Measurements from ENCODE around the gene SEPTIN5.
A peak's percentile ranks its signal among the peaks of the same experiment; 100 is the strongest.
"Not testable (repeated sequence)": the region's sequence is repeated elsewhere in the genome, so short reads cannot be mapped to it uniquely, and the experiment has no call there.

Gene SEPTIN5

DNA sequence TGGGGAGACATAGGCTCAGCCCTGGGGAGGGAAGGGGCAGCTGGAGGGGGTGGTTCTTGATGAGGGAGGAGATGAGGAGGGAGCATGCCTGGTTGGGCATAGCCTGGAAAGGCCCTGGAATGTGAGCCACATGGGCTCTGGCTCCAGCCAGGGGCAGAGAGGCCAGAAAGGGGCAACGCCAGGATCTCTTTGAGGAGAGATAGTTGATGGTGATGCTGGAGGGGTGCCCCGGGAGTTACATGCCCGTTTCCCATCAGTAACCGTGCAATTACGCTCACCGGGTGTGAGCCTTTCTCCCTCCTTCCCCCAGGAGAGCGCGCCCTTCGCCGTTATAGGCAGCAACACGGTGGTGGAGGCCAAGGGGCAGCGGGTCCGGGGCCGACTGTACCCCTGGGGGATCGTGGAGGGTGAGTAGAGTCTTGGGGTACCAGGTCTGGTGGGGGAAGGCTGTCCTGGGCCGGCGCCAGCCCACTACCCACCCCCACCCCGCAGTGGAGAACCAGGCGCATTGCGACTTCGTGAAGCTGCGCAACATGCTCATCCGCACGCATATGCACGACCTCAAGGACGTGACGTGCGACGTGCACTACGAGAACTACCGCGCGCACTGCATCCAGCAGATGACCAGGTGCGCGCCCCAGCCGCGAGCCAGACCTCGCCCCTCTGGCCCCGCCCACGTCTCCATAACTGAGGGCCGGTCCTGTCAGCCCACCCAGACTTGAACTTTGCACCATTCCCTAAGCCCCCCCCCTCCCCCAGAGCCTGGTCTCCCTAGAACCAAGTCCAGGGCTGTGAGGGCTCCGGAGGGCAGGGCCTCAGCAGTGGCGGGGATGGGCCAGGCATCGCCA, 7.3 kb downstream of the SEPTIN5 start:
- DNase-seq: no peak

DNA sequence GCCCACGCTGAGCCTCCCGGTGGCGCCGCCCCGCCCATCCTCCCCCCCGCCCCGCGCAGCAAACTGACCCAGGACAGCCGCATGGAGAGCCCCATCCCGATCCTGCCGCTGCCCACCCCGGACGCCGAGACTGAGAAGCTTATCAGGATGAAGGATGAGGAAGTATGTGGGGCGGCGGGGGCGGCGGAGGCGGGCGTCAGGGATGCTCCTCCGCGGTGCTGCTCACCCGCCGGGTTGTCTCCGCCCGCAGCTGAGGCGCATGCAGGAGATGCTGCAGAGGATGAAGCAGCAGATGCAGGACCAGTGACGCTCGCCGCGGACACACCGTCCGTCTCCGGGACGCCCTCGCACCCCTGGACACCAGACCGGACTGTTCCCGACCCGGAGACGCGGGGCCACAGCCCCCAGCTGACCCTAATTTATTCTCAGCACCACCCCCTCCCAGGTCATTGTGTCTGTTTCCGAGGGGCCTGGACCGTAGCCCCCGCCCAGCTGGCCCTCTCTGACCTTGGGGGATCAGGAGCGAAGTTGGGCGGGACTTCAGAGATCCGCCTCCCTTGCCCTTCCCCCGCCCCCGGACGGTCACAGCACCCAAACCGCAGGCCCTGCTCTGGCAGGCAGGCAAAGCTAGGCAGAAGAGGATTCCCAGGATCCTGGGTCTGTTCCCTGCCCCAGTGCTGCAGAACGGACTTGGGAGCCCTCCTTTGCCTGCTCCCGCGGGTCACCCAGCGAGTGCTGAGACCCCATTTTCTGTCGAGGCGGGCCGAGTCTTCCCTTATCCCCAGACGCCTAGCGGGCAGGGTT, 8.1 kb downstream of the SEPTIN5 start:
- no peak for DNase-seq

DNA sequence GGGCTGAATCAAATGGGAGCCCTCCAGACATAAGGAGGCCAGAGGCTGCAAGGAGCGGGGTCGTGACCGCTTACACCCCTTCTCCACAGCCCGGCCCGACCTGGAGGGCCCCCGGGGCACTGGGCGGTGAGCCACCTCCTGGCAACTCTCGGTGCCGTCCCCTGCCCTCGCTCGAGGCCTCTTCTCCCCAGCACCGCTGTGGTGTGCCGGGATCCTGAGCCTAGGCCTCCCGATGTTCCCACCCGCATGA, 8.6 kb downstream of the SEPTIN5 start:
- no peak for DNase-seq

DNA sequence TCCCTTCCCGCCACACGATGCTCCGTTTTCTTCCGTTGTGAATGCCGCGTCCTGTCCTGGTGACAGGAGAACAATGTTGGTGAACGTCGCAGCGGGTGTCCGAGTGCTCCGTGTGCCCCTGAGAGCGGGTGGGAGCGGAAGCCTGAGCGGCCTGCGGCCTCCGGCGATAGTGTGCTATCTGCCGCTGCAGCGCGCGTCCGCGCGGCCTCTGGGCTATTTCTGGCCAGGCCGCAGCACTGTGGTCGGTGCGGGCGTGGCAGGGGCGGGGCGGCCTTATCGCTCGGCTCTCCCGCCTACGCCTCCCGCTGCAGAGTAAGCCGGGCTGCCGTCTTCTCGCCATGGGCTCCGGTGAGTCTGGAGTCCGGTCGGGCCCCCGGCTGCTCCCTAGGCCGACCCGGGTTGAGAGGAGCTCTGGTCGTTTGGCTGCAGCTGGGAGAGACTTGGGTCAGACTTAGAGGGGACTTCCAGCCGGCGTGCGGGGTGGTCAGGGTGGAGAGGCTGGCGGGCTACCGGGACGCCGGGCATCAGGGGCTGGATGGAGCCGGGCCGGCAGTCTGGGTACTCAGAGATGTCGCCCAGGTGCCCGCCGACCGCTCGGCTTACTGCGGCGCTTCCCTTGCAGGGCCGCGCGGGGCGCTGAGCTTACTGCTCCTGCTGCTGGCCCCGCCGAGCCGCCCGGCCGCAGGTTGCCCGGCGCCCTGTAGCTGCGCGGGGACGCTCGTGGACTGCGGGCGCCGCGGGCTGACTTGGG, 9.1 kb downstream of the SEPTIN5 start, which contains the start of gene GP1BB:
Gene GP1BB (plus strand): TSS at position 308 of the 751 bp plus-strand sequence. CDS start 31 bp downstream, at position 339.
- peak; percentile 27 for DNase-seq

DNA sequence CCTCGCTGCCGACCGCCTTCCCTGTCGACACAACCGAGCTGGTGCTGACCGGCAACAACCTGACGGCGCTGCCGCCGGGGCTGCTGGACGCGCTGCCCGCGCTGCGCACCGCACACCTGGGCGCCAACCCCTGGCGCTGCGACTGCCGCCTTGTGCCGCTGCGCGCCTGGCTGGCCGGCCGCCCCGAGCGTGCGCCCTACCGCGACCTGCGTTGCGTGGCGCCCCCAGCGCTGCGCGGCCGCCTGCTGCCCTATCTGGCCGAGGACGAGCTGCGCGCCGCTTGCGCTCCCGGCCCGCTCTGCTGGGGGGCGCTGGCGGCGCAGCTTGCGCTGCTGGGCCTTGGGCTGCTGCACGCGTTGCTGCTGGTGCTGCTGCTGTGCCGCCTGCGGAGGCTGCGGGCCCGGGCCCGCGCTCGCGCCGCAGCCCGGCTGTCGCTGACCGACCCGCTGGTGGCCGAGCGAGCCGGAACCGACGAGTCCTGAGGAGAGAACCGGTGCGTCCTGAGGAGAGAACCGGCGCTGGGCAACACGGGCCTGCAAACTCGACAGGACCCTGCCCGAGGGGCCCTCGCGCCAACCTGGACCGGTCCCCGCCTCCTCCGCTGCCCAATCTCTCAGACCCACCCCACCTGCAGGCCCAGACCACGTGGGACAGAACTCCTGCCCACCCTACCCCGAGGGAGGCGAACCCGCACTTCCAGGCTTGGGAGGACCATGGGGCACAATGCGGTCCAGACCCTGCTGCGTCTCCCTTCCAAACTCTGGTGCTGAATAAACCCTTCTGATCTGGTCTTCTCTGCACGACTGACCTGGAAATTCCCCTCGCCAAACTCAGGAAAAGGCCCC, 9.9 kb downstream of the SEPTIN5 start:
- peak; percentile 25 for DNase-seq

DNA sequence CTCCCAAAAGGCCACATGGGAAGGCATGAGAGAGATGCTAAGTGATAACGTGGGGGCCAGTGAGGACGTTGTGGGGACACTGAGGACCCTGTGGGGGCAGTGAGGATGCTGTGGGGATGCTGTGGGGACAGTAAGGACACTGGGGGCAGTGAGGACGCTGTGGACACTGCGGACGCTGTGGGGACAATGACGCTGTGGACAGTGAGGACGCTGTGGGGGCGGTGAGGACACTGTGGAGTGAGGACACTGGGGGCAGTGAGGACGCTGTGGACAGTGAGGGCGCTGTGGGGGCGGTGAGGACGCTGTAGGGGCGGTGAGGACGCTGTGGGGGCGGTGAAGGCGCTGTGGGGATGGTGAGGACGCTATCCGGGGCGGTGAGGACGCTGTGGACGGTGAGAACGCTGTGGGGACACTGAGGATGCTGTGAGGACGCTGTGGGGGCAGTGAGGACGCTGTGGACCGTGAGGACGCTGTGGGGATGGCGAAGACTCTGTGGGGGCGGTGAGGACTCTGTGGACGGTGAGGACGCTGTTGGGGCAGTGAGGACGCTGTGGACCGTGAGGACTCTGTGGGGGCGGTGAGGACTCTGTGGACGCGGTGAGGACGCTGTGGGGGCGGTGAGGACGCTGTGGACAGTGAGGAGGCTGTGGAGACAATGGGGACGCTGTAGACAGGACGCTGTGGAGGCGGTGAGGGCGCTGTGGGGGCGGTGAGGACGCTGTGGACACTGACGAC, 10.8 kb downstream of the SEPTIN5 start:
- DNase-seq: no peak

DNA sequence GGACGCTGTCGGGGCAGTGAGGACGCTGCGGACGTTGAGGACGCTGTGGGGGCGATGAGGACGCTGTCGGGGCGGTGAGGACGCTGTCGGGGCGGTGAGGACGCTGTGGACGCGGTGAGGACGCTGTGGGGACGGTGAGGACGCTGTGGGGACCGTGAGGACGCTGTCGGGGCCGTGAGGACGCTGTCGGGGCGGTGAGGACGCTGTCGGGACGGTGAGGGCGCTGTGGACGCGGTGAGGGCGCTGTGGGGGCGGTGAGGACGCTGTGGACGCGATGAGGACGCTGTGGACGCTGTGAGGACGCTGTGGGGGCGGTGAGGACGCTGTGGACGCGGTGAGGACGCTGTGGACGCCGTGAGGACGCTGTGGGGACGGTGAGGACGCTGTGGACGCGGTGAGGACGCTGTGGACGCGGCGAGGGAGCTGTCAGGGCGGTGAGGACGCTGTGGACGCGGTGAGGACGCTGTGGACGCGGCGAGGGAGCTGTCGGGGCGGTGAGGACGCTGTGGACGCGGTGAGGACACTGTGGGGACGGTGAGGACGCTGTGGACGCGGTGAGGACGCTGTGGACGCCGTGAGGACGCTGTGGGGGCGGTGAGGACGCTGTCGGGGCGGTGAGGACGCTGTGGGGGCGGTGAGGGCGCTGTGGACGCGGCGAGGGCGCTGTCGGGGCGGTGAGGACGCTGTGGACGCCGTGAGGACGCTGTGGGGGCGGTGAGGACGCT, 11.9 kb downstream of the SEPTIN5 start:
- DNase-seq: not testable (repeated sequence)

DNA sequence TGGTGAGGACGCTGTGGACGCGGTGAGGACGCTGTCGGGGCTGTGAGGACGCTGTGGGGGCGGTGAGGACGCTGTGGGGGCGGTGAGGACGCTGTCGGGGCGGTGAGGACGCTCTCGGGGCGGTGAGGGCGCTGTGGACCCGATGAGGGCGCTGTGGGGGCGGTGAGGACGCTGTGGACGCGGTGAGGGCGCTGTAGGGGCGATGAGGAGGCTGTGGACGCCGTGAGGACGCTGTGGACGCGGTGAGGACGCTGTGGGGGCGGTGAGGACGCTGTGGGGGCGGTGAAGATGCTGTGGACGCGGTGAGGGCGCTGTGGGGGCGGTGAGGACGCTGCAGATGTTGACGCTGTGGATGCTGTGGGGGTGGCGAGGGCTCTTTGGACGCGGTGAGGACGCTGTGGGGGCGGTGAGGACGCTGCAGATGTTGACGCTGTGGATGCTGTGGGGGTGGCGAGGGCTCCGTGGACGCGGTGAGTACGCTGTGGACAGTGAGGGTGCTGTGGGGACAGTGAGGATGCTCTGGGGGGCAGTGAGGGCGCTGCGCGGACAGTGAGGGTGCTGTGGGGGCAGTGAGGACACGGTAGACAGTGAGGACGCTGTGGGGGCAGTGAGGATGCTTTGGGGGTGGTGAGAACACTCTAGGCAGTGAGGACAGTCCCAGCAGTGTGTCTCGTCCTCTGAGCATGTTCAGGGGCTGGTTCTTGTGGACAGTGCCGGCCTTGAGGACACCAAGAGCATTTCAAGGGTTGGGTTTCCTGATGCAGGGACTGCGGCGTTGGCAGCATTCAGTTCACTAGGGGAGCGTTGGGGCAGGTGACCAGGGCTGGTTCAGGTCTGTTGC, 13.2 kb downstream of the SEPTIN5 start:
- DNase-seq: no peak

DNA sequence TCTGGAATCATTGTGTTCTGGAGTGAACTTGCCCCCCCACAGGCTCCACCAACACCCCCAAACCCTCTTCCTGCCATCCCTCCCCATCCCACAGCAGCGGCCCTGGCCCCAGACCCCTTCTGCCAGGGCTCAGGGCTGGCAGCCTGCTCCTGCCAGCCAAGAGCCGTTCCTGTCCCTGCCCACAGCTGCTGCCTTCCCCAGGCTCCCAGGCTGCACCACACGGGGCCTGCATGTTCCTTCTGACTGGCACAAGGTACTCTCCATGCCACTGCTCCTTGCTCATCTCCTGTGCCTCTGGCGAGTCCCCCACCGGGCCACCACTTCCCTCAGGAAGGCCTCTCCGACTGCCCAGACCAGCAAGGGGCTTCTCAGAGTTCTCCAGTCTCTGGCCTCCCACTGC, 14.0 kb downstream of the SEPTIN5 start:
- no peak for DNase-seq

DNA sequence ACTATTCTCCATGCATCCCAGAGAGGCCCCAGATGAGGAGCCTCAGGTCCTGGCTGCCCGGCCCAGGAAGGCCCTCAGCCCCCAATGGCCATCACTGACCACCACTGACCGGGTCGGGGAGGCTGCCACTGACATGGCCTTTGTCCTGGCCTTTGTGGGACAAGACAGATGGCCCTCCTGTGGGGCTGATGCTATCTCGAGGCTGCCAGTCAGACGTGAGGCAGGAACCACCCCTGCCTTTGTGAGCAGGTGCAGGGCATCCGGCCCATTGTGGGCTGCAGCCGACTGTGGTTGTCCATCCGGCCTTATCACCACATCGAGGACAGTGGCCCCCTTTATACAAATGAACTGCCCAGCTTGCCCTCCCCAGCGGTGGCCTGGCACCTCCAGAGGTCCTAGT, 14.5 kb downstream of the SEPTIN5 start:
- DNase-seq: no peak

DNA sequence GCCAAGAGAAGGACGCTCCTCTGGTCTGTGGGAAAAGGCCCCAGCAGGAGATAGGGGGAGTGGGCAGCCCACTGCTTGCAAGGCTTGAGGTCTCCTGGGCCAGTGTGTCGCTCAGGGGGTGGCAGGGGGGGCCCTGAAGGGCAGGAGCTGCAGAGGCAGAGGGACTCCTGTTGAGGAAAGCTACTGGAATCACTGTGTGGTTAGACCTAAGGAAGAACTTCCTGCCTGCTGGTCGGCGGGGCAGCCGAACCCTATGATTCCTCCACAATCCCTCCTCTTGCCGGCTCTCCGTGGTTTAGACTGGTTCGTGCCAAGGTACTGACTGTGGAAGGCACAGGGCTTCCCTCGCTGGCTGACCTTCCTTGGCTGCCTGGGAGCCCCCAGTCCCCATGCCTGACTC, 15.2 kb downstream of the SEPTIN5 start:
- DNase-seq: no peak

DNA sequence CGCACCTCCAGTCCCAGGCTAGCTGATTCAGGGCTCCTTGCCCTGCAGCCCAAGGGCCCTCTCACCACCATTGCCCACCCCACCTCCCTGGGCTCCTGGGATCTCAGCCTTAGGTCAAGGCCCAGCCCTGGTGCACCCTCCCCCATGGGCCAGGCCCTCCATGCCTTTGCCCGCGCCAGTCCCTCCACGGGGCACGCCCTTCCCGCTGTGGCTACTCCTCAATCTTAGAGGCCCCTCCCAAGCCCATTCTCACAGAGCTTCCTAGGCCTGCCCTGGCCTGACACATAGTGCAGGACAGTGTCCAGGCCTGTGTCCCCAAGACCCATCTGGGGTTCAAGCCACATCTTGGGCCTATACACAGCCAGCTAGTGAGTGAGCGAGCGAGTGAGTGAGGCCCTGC, 15.9 kb downstream of the SEPTIN5 start:
- DNase-seq: no peak

DNA sequence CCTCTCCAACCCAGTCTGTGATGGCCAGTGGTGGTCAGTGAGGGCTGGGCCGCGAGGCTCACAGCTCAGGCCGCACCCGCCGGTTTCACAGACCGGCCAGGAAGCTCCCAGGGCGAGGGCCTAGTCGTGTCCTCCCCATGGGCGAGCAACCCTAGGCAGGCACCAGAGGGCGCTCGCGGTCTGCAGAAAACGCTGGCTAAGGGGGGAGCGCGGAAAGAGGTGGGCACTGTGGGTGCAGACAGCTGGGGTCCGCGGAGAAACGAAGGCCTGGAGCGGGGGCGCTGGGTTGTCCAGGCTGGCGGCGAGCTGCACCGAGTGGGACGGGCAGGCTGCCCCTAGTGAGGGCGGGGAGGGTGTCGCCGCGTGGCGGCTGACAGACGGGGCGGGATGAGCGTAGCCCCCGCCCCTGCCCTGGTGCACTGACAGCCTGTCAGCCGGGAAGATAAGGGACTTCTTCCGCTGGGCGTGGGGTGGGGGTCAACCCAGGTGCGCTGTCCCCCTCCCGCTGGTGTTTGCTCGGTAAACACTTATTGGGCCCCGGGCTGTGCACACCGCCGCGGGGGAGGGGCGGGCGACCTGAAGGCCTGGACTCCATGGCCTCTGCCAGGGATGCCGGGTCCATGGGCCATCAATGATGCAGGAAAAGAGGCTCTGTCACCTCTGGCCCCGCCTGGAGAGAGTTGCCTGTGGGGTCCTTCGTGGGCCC, 16.5 kb downstream of the SEPTIN5 start:
- peak; percentile 86 for DNase-seq

DNA sequence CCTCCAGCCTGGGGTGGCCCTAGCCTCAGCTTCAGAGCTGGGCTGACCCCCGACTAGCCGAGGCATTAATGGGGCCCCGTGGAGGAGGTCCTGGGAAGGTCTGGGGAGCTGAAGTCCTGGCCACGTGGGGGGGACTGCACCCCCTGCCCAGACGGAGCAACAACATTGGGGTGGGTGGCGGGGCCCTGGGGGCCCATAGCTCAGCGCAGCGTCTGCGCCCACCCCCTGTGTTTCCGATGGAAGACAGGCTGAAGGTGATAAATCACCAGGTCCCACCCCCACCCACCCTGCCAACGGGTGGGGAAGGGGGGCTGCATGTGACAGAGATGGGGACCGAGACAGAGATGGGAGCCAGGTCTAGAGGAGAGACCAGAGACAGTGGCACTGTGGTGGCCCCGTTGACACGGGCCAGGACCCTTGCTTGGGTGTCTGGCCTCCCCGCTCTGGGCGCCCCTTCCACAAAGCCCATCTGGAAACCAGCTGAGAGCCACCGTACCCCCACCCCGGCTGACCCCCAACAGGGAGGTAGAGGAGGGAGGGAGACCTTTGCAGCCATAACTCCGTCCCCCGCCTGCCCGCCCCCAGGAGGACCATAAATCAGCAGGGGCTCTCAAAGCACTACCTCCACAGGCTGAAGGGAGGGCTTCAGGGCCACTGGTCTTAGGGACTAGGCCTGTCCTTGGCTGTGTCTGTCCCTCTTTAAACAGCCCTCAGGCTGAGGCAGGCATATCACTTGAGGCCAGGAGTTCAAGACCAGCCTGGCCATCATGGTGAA, 17.2 kb downstream of the SEPTIN5 start:
- DNase-seq: no peak

DNA sequence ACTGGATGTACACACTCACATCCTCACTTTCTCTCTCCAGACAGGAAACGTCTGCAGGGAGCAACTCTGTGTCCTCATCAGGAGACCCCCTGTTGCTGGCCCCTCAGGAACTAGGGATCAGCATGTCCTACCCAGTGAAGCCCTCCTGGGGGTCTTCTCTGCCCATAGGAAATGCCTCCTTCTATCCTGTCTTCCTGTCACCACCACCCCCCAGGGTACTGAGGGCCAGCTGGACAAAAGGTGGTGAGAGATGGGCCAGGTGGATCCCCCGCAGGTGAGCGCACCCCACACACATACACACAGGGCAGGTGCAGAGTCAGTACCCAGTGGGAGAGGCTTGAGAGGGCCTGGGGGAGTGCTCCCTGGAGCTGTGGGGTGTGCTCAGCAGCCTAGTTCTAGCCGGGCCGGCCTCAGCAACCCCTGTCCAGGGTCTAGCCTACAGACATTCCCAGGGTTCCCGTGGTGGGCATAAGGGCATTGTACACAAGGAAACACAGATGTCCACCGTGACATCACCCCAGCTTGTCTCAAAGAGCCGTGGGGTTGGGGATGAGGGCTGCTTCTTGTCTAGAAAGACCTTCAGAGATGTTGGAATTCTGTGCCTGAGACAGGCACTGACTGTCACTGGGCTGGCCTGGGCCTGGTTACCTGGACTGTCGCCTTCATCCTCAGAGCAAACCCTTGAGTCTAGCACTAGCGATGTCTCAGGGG, 18.3 kb downstream of the SEPTIN5 start:
- no peak for DNase-seq

DNA sequence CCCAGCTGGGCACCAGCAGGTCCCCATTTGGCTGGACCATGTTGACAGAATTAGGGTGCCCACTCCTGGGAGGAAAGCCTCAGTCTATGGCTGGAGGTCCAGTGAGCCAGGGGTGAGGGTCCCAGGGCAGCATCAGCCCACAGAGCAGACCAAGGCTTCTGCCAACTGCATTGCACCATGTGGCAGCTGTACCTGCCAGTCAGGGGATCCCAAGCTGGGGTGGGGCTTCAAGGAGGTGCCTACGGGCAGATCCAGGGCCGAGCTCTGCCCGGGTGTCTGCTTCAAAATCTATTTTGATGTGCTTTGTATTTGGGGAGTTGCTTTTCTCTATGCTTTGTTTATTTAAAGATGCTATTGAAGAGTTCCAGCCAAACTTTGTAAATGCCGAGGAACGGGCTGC, 19.5 kb downstream of the SEPTIN5 start:
- no peak for DNase-seq

DNA sequence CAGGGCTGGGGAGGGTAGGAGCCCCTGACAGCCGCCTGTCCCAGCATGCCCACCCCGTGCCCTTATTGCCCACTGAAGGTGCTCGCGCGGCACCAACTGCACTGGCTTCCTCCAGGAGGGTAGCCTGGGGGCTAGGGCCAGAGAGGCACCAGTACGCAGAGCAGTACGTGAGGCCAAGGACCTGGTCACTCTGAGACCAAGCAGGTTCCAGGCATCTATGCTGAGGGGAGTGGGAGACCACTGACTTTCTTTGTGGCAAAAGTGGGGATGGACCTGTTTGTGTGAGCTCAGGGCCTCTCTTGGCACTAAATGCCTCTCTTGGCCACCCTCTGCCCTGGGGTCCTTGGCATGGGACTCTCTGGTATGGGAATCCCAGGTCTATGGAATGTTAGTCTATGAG, 19.9 kb downstream of the SEPTIN5 start:
- no peak for DNase-seq

DNA sequence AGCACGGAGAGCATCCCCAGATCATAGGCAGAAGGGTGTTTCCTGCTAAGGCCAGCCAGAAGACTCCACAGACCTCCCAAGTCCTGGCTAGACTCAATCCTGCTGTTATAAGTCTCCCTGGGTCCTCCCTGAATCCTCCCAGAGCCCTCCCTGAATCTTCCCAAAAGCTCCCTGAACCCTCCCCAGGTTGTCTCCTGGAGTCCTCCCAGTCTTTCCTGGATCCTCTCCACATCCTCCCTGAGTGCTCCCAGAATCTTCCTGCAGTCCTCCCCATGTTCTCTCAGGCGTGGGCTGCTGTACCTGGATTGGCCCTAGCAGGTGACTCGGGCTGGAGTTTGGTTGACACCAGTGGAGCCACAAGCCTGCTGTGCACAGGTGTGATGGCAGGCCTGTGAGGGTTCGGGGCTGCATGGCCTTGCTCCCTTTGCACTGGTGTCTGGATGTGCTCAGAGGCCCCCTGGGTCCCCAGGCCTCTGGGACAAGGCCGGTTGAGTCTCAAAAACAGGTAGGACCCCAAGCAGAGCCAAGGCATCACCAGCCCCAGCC, 20.6 kb downstream of the SEPTIN5 start:
- DNase-seq: no peak

Data from stimulated activated CD4-positive, alpha-beta T cell treated with anti-CD3 and anti-CD28 coated beads, Interleukin-4, amount 100 ng/mL, for 24 hours (primary cell).